Neutrophil (primary cell): ENCODE data around the gene ZNF396.

Source experiments
- H3K27ac ChIP-seq: fragments of 200-600 bp; sonication (generic); 2 replicates; pipeline ENCODE4 v1.5.1; 2016; ENCODE audit warnings: mild to moderate bottlenecking, moderate library complexity
- H3K27me3 ChIP-seq: fragments of 200-600 bp; sonication (generic); 2 replicates; pipeline ENCODE4 v1.6.0; 2016; ENCODE audit warnings: mild to moderate bottlenecking
- H3K36me3 ChIP-seq: fragments of 200-600 bp; sonication (generic); 2 replicates; pipeline ENCODE4 v1.5.1; 2017
- H3K4me1 ChIP-seq, 2 experiments: fragments of 200-600 bp in 1 of 2; sonication (generic) in 1 of 2; 1 replicate in 1 of 2; 2 replicates in 1 of 2; pipeline versions ENCODE4 v1.5.1 to v1.6.1; 2013 to 2016; ENCODE audit warnings: low read depth in 1 of 2, low read length in 1 of 2, mild to moderate bottlenecking in 1 of 2, moderate library complexity in 1 of 2; ENCODE audit not compliant: control insufficient read depth in 1 of 2, insufficient read depth in 1 of 2
- H3K4me3 ChIP-seq, 2 experiments: fragments of 200-600 bp in 1 of 2; sonication (generic) in 1 of 2; 1 replicate in 1 of 2; 2 replicates in 1 of 2; pipeline ENCODE4 v1.5.1; 2013 to 2016; ENCODE audit warnings: low read depth in 1 of 2, low read length in 1 of 2, mild to moderate bottlenecking in 1 of 2, moderate library complexity in 1 of 2
- H3K9me3 ChIP-seq: fragments of 200-600 bp; sonication (generic); 2 replicates; pipeline ENCODE4 v1.5.1; 2016
- TF ChIP-seq, protein P1 (sequence below): fragments of 200-600 bp; sonication (generic); IDR thresholded peaks from 2 replicates; pipeline ENCODE4 v1.5.1; 2016; ENCODE audit warnings: antibody characterized with exemption

Gene ZNF396

DNA sequence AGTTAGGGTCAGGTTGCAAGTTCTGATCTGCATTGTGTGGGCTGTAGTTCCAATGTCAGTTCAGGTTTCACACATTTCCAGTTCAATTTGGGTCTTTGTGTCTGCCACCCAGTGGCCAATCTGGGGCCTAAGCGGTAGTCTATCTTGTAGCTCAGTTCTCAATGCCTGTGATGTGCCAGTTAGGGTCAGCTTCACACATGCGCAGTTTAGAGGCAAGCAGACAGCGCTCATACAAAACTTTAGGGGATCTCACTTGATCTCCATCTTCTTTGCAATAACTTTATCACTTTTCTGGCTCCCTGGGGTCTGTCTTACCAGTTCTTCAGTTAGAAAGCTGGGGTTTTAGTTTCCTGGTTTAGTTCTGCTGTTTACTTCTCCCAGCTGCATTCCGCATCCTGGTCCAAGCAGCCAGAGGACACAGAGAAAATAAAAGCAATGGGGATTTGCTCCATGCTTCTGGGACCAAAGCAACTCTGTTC, 22.0 kb downstream of the ZNF396 start:
- Histone ChIP-seq H3K4me1 (no peaks in the 10 kb centered on the region), H3K9me3 (no peaks in the 10 kb centered on the region), H3K27me3 (no peaks in the 10 kb centered on the region), H3K4me3 (no peak overlapping the region), H3K27ac (no peak overlapping the region), H3K36me3 (no peaks in the 10 kb centered on the region)
- TF ChIP-seq, protein P1, sequence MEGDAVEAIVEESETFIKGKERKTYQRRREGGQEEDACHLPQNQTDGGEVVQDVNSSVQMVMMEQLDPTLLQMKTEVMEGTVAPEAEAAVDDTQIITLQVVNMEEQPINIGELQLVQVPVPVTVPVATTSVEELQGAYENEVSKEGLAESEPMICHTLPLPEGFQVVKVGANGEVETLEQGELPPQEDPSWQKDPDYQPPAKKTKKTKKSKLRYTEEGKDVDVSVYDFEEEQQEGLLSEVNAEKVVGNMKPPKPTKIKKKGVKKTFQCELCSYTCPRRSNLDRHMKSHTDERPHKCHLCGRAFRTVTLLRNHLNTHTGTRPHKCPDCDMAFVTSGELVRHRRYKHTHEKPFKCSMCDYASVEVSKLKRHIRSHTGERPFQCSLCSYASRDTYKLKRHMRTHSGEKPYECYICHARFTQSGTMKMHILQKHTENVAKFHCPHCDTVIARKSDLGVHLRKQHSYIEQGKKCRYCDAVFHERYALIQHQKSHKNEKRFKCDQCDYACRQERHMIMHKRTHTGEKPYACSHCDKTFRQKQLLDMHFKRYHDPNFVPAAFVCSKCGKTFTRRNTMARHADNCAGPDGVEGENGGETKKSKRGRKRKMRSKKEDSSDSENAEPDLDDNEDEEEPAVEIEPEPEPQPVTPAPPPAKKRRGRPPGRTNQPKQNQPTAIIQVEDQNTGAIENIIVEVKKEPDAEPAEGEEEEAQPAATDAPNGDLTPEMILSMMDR: peak; percentile 14

DNA sequence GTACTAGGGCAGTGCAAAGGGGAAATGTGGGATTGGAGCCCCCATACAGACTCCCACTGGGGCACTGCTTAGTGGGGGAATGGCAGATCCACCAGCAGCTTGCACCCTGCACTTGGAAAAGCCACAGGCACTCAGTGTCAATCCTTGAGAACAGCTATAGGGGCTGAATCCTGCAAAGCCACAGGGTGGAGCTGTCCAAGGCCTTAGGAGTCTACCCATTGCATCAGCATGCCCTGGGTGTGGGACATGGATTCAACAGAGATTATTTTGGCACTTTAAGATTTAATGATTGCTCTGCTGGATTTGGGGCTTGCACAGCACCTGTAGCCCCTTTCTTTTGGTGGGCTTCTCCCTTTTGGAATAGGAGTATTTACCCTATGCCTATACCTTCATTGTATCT, 24.4 kb downstream of the ZNF396 start:
- Histone ChIP-seq H3K36me3 (no peaks in the 10 kb centered on the region), H3K27me3 (no peaks in the 10 kb centered on the region), H3K4me3 (no peak overlapping the region), H3K9me3 (no peaks in the 10 kb centered on the region), H3K27ac (no peak overlapping the region), H3K4me1 (no peaks in the 10 kb centered on the region)
- TF ChIP-seq, protein P1: no peak

DNA sequence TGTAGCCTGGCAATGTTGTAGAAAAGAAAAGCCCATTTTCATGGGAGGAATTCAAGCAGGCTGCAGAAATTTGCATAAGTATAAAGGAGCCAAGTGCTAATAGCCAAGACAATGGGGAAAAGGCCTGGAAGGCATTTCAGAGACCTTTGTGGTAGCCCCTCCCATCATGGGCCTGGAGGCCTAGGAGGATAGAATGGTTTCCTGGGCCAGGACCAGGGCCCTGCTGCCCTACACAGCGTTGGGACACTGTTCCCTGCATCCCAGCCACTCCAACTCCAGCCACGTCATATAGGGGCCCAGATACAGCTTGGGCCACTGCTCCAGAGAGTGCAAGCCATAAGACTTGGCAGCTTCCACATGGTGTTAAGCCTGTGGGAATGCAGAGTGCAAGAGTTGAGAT, 24.9 kb downstream of the ZNF396 start:
- TF ChIP-seq, protein P1: no peak
- no peak overlapping the region for H3K4me3 ChIP-seq
- no peaks in the 10 kb centered on the region for H3K27me3 ChIP-seq
- no peak overlapping the region for H3K27ac ChIP-seq
- no peaks in the 10 kb centered on the region for H3K36me3 ChIP-seq
- no peaks in the 10 kb centered on the region for H3K4me1 ChIP-seq
- H3K9me3 ChIP-seq: no peaks in the 10 kb centered on the region

DNA sequence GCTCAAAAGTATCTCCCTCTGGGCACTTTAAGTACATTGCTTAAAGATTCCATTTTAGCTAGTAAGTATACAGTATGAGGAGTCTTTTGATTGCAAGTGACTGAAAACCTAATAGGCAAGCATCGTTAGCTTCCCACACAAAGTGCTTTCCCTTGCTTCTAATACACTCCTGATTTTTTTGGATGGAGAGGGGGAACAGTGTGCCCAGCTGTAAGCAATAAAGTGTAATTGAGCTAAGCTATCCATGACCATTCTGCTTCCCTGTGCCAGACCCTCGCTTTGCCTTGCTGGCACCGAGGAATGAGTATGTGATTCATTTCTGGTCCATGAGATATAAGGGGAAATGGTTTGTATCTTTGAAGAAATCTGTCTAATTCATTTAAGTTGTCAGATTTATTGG, 29.1 kb downstream of the ZNF396 start:
- Histone ChIP-seq H3K27ac (no peak overlapping the region), H3K4me1 (peaks cover 23 to 25% of the 10 kb centered on the region in 2 experiments), H3K36me3 (no peaks in the 10 kb centered on the region), H3K27me3 (no peaks in the 10 kb centered on the region), H3K4me3 (no peak overlapping the region), H3K9me3 (no peaks in the 10 kb centered on the region)
- TF ChIP-seq, protein P1: no peak

DNA sequence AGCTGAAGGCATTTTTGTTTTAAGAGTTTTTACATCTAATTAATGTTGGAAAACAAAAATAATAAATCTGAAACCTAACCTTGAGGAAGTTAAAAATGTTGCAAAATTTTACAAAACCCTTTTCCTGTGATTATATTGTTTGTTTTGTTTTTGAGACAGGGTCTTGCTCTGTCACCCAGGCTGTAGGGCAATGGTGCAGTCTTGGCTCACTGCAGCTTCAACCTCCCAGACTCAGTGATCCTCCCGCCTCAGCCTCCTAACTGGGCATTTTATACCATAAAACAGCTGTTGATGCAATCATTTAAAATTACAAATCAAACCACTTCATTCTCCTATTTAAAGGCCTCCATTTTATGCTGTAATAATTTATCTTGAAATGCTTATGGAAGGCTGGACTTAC, 31.2 kb downstream of the ZNF396 start:
- no peaks in the 10 kb centered on the region for H3K36me3 ChIP-seq
- H3K4me1 ChIP-seq: peaks cover 23 to 29% of the 10 kb centered on the region in 2 experiments
- no peaks in the 10 kb centered on the region for H3K27me3 ChIP-seq
- H3K4me3 ChIP-seq: no peak overlapping the region
- TF ChIP-seq, protein P1: no peak
- peak overlapping the region; percentile 11 for H3K27ac ChIP-seq
- H3K9me3 ChIP-seq: no peaks in the 10 kb centered on the region

DNA sequence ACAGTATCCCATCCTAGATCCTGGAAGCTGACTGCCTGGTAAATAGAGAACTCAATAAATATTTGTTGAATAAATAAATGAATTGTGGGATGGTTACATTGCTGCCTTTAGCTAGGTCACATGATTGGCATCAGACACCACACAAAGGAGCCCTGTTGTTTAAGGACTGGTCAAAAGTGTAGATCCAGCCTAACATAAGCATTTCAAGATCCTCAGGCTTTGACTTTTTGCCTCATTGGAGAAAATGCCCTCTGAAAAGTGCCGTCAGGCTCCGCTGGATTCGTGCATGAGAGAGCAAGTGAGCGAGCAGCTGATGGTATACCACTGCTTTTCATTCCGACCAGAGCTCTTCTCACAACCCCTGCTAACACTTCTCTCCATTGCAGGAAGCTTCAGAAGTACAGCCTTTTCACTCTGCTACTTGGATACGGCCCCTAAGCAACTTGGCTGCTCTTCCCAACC, 31.6 kb downstream of the ZNF396 start:
- Histone ChIP-seq H3K4me3 (no peak overlapping the region), H3K36me3 (peaks cover under 1% of the 10 kb centered on the region), H3K27ac (peak overlapping the region; percentile 11), H3K9me3 (no peaks in the 10 kb centered on the region), H3K27me3 (no peaks in the 10 kb centered on the region), H3K4me1 (peaks cover 23 to 29% of the 10 kb centered on the region in 2 experiments)
- TF ChIP-seq, protein P1: no peak
